SU-DHL-6 (cell line): ENCODE measurements around the gene PREX1.

ENCODE experiments used
- EZH2phosphoT487 ChIP-seq: fragments of 200-600 bp; sonication (generic), shearing (Covaris generic); conservative IDR thresholded peaks from 2 replicates; pipeline ENCODE4 v1.6.1; 2018; ENCODE audit warnings: mild to moderate bottlenecking, antibody characterized with exemption, low read length, moderate library complexity, mixed read lengths
- TF ChIP-seq, protein P1 (sequence below): fragments of 200-600 bp; sonication (generic); IDR thresholded peaks from one replicate; pipeline ENCODE4 v1.5.1; 2017; ENCODE audit warnings: antibody characterized with exemption, mild to moderate bottlenecking, low read length, moderate library complexity; ENCODE audit not compliant: insufficient read depth, poor library complexity, severe bottlenecking

DNA sequence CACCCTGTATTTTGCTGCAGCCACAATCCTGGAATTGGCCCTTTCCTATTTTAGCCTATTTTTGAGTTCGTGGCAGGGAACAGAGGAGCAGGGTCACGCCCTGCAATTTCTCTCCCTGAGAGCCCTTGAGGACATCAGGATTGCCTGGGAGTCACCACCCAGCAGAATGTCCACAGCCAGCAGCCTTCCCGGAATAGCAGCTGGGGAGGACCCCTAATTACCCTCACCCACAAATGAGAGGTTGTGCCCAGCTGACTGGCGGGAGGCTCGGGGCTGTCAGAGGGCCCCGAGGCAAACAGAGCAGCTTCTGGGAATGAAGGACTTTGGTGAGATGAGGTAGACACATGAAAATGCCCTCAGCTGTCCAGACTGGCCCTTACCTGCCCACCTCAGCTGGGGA, 165.1 kb downstream of the PREX1 start:
- TF ChIP-seq, protein P1, sequence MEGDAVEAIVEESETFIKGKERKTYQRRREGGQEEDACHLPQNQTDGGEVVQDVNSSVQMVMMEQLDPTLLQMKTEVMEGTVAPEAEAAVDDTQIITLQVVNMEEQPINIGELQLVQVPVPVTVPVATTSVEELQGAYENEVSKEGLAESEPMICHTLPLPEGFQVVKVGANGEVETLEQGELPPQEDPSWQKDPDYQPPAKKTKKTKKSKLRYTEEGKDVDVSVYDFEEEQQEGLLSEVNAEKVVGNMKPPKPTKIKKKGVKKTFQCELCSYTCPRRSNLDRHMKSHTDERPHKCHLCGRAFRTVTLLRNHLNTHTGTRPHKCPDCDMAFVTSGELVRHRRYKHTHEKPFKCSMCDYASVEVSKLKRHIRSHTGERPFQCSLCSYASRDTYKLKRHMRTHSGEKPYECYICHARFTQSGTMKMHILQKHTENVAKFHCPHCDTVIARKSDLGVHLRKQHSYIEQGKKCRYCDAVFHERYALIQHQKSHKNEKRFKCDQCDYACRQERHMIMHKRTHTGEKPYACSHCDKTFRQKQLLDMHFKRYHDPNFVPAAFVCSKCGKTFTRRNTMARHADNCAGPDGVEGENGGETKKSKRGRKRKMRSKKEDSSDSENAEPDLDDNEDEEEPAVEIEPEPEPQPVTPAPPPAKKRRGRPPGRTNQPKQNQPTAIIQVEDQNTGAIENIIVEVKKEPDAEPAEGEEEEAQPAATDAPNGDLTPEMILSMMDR: no peak
- TF ChIP-seq EZH2phosphoT487: no peak
